HepG2 (cell line): ENCODE data around the gene CERS3. TPM values are rescaled to one million over a fixed set of nuclear protein-coding genes. Genes with fewer than 3 reads are reported as not detected.
A peak's percentile ranks its signal among the peaks of the same experiment; 100 is the strongest.

Experiments used
- ATAC-seq: fragments of 200-7000 bp; cut with Tn5 transposase; 3 replicates; pipeline ENCODE4 v1.9.1; 2020; ENCODE audit warnings: mild to moderate bottlenecking, moderate library complexity
- BruUV-seq: library from RNA; stranded (reverse); fragments of 400-500 nt; replicated peaks from 2 replicates; lab custom pipeline; 2021; lab: Mats Ljungman, UMichigan
- CTCF ChIA-PET: fragments of 300-600 bp; formaldehyde crosslinking; extraction: SDS; loops from one replicate; lab custom pipeline; 2021; ENCODE audit warnings: low total read pairs, inconsistent platforms, low intra/inter-chr PET ratio; lab: Yijun Ruan, JAX
- POLR2A ChIA-PET: fragments of 350-600 bp; sonication (Branson Sonifier 250); formaldehyde crosslinking; loops from one replicate; lab custom pipeline; 2020; ENCODE audit warnings: antibody characterized with exemption, inconsistent platforms; lab: Yijun Ruan, JAX
- DNase-seq: peaks from one replicate; pipeline ENCODE4 v3.0.0-alpha.2; 2015; ENCODE audit warnings: low spot score
- FAIRE-seq: peaks from 3 replicates; lab custom pipeline; 2011; peaks lifted over from hg19 to GRCh38; lab: Jason Lieb, UNC
- H2AFZ ChIP-seq: one replicate; pipeline ENCODE4 v1.6.1; 2011; ENCODE audit warnings: low read length, inconsistent platforms
- H3K27ac ChIP-seq: fragments of 300-600 bp; 3 replicates; pipeline ENCODE4 v1.8.0; 2011; ENCODE audit warnings: mixed run types, mild to moderate bottlenecking, mixed read lengths, low read length, inconsistent platforms; ENCODE audit not compliant: insufficient read depth; ENCODE audit errors: extremely low read length
- H3K27me3 ChIP-seq, 2 experiments: fragments of 200-600 bp in 1 of 2; 2 replicates in 1 of 2; 3 replicates in 1 of 2; pipeline versions ENCODE4 v1.6.0 to v1.8.0; 2011; ENCODE audit warnings: low read length in 2 of 2, mild to moderate bottlenecking in 2 of 2, moderate library complexity in 2 of 2, inconsistent platforms in 1 of 2; ENCODE audit not compliant: insufficient read depth in 2 of 2, control insufficient read depth in 1 of 2
- H3K36me3 ChIP-seq, 2 experiments: fragments of 200-600 bp in 1 of 2; replicated peaks in 1 of 2; 2 replicates in 1 of 2; 3 replicates in 1 of 2; pipeline versions ENCODE4 v1.5.1 to v1.8.0; 2011; ENCODE audit warnings: low read length in 2 of 2, inconsistent platforms in 1 of 2; ENCODE audit not compliant: insufficient read depth in 2 of 2, control insufficient read depth in 1 of 2
- H3K4me1 ChIP-seq: 2 replicates; pipeline ENCODE4 v1.5.1; 2012; ENCODE audit warnings: low read length, inconsistent platforms; ENCODE audit not compliant: insufficient read depth
- H3K4me2 ChIP-seq: 2 replicates; pipeline ENCODE4 v1.6.0; 2011; ENCODE audit warnings: low read depth, low read length, inconsistent platforms
- H3K4me3 ChIP-seq, 3 experiments: fragments of 200-600 bp in 1 of 3; sonication (generic), shearing (Covaris generic) in 1 of 3; replicated peaks in 1 of 3; 2 replicates each; pipeline ENCODE4 v1.5.1; 2011 to 2016; ENCODE audit warnings: low read length in 3 of 3, inconsistent platforms in 2 of 3, low read depth in 2 of 3, mild to moderate bottlenecking in 2 of 3, control low read depth in 1 of 3, mixed read lengths in 1 of 3; ENCODE audit not compliant: insufficient read depth in 1 of 3
- H3K79me2 ChIP-seq: one replicate; pipeline ENCODE4 v1.6.1; 2011; ENCODE audit warnings: low read length, inconsistent platforms; ENCODE audit not compliant: insufficient read depth
- H3K9ac ChIP-seq: 2 replicates; pipeline ENCODE4 v1.6.0; 2011; ENCODE audit warnings: mild to moderate bottlenecking, low read depth, low read length, inconsistent platforms; ENCODE audit not compliant: insufficient read depth
- H3K9me3 ChIP-seq: 2 replicates; pipeline ENCODE4 v1.5.1; 2012; ENCODE audit warnings: mild to moderate bottlenecking, low read length
- H4K20me1 ChIP-seq: 2 replicates; pipeline ENCODE4 v1.6.0; 2011; ENCODE audit warnings: inconsistent platforms, mild to moderate bottlenecking, low read length, moderate library complexity; ENCODE audit not compliant: insufficient read depth
- ELF1 ChIP-seq: sonication (generic); formaldehyde crosslinking; IDR thresholded peaks from 2 replicates; pipeline ENCODE4 v1.4.0; 2020; ENCODE audit warnings: missing genetic modification reagents
- HNF4A ChIP-seq: sonication (generic); formaldehyde crosslinking; IDR thresholded peaks from 2 replicates; pipeline ENCODE4 v1.4.0; 2020; ENCODE audit warnings: missing genetic modification reagents
- HOXD1 ChIP-seq: sonication (generic); formaldehyde crosslinking; IDR thresholded peaks from 2 replicates; pipeline ENCODE4 v1.5.0; 2020; ENCODE audit warnings: missing genetic modification reagents
- KLF16 ChIP-seq, 2 experiments: sonication (generic) in 1 of 2; formaldehyde crosslinking in 1 of 2; IDR thresholded peaks; 2 replicates each; pipeline versions ENCODE4 v1.6.1 to v1.8.0; 2016 to 2023; ENCODE audit warnings: missing genetic modification reagents in 2 of 2, missing compliant biosample characterization in 1 of 2
- MXD4 ChIP-seq: IDR thresholded peaks from 2 replicates; pipeline ENCODE4 v1.6.1; 2016; ENCODE audit warnings: mild to moderate bottlenecking, missing biosample characterization, missing genetic modification reagents
- NR1H2 ChIP-seq: sonication (generic); formaldehyde crosslinking; IDR thresholded peaks from 2 replicates; pipeline ENCODE4 v1.8.1; 2022; ENCODE audit warnings: low read depth, missing genetic modification reagents, borderline replicate concordance
- SCMH1 ChIP-seq: sonication (generic); formaldehyde crosslinking; IDR thresholded peaks from 2 replicates; pipeline ENCODE4 v1.9.0; 2021; ENCODE audit warnings: missing genetic modification reagents, mild to moderate bottlenecking, borderline replicate concordance
- SMARCC2 ChIP-seq: fragments of 450-650 bp; IDR thresholded peaks from 2 replicates; pipeline ENCODE4 v1.6.1; 2017; ENCODE audit warnings: antibody characterized with exemption, mild to moderate bottlenecking
- SOX13 ChIP-seq, 3 experiments: fragments of 450-650 bp in 1 of 3; sonication (generic) in 1 of 3; formaldehyde crosslinking in 1 of 3; IDR thresholded peaks in 2 of 3; conservative IDR thresholded peaks in 1 of 3; 2 replicates each; pipeline versions ENCODE4 v1.5.0 to v1.6.1; 2016 to 2020; ENCODE audit warnings: antibody characterized with exemption in 1 of 3, mild to moderate bottlenecking in 1 of 3, missing compliant biosample characterization in 1 of 3, missing genetic modification reagents in 1 of 3, moderate library complexity in 1 of 3
- TSC22D2 ChIP-seq: sonication (generic); formaldehyde crosslinking; IDR thresholded peaks from 2 replicates; pipeline ENCODE4 v1.5.1; 2020; ENCODE audit warnings: missing genetic modification reagents, mild to moderate bottlenecking, borderline replicate concordance
- YY1 ChIP-seq: IDR thresholded peaks from 2 replicates; pipeline ENCODE4 v1.6.1; 2011; ENCODE audit warnings: low read length, low read depth, moderate library complexity, mild to moderate bottlenecking; ENCODE audit not compliant: insufficient read depth, insufficient replicate concordance
- ZC3H4 ChIP-seq: sonication (generic); formaldehyde crosslinking; IDR thresholded peaks from 2 replicates; pipeline ENCODE4 v1.4.0; 2020; ENCODE audit warnings: missing genetic modification reagents, borderline replicate concordance
- ZNF597 ChIP-seq: sonication (generic); formaldehyde crosslinking; IDR thresholded peaks from 2 replicates; pipeline ENCODE4 v1.5.0; 2020; ENCODE audit warnings: missing genetic modification reagents
- ZUFSP ChIP-seq: sonication (generic); formaldehyde crosslinking; IDR thresholded peaks from 2 replicates; pipeline ENCODE4 v1.9.0; 2021; ENCODE audit warnings: missing genetic modification reagents, mild to moderate bottlenecking, borderline replicate concordance
- WGBS: methylation state at CpG from one replicate; pipeline ENCODE4 v1.1.6; 2017; ENCODE audit warnings: low lambda C conversion rate; 5-methylcytosine and 5-hydroxymethylcytosine counted together
- in situ Hi-C: cut with HindIII; loops from 2 replicates; pipeline ENCODE4 v1.10.0; 2017; ENCODE audit warnings: low pct_unique_long_range_greater_than_20kb; ENCODE audit not compliant: extremely low pct_ligation_motif_present
- intact Hi-C: fragments of 100-400 bp; cut with micrococcal nuclease; formaldehyde crosslinking; loops from one replicate; pipeline ENCODE4 v1.10.0; 2022; ENCODE audit not compliant: unreplicated experiment
- polyA plus RNA-seq, 8 experiments: library from polyadenylated mRNA; depleted of rRNA in 3 of 8; stranded (reverse) in 7 of 8; unstranded in 1 of 8; fragments of >200 nt; fragmentation: Illumina TruSeq in 4 of 8; extraction: Trizol in 4 of 8; gene quantifications; 2 replicates each; pipeline versions ENCODE4 v1.2.1 to v1.2.3, GENCODE V29; 2011 to 2016; ENCODE audit warnings: low read depth in 4 of 8, missing spikeins in 1 of 8, mixed read lengths in 1 of 8; ENCODE audit not compliant: insufficient read depth in 1 of 8
- total RNA-seq, 5 experiments: library from RNA; depleted of rRNA; stranded (reverse); fragments of >200 nt; fragmentation: Illumina TruSeq; extraction: Trizol; gene quantifications; 2 replicates each; pipeline ENCODE4 v1.2.3, GENCODE V29; 2016; ENCODE audit warnings: low read depth in 1 of 5
- TF ChIP-seq, protein P1 (sequence below): sonication (generic); formaldehyde crosslinking; IDR thresholded peaks from 2 replicates; pipeline ENCODE4 v1.5.0; 2020; ENCODE audit warnings: missing genetic modification reagents
- TF ChIP-seq, protein P2 (sequence below): sonication (generic); formaldehyde crosslinking; IDR thresholded peaks from 2 replicates; pipeline ENCODE4 v1.5.0; 2020; ENCODE audit warnings: mild to moderate bottlenecking, missing genetic modification reagents, borderline replicate concordance
- TF ChIP-seq, protein P3 (sequence below): IDR thresholded peaks from 2 replicates; pipeline ENCODE4 v1.6.1; 2018; ENCODE audit warnings: missing genetic modification reagents, mild to moderate bottlenecking, missing compliant biosample characterization

Gene CERS3
- total and polyA plus RNA-seq, 2 of the 13 experiments (the other 11 are each of a cell fraction or from before 2014, with no cell fraction given) = not detected

GRCh38 chr15:100384108-100384410 lies 144.7 kb downstream of the CERS3 start:
- peaks cover 0 to 3% of the 10 kb centered on the region in 2 experiments; a peak in 1 of 5 replicates for H3K27me3 ChIP-seq
- no peak overlapping the region for H3K27ac ChIP-seq
- H2AFZ ChIP-seq = no peak overlapping the region
- H3K36me3 ChIP-seq = no peaks in the 10 kb centered on the region
- H3K79me2 ChIP-seq = no peaks in the 10 kb centered on the region
- no peak overlapping the region for H3K9ac ChIP-seq
- ChIA-PET CTCF (interaction anchor here (0.8 to 3.5 kb wide), 4 partner anchors 32 to 592 kb away, joined by 3 to 41 read pairs (median 8); partner anchors contain the start of gene ADAMTS17), POLR2A (interaction anchor here (1.7 kb wide), 1 partner anchor 34 kb away, joined by 4 read pairs; no protein-coding TSS in a partner anchor)
- no peak for TF ChIP-seq SOX13 (IDR thresholded peaks at IDR 0.05)
- TF ChIP-seq SOX13 (CRISPR knock-in tag; conservative IDR thresholded peaks at IDR 0.05 in 1 of 2, IDR thresholded peaks at IDR 0.05 in 1 of 2) = no peak
- TF ChIP-seq SCMH1 (CRISPR knock-in tag) = no peak
- no peak for TF ChIP-seq ELF1 (CRISPR knock-in tag)
- no peak for TF ChIP-seq YY1
- no peak for TF ChIP-seq TSC22D2 (CRISPR knock-in tag)
- TF ChIP-seq ZUFSP (CRISPR knock-in tag) = no peak
- TF ChIP-seq NR1H2 (CRISPR knock-in tag) = no peak
- TF ChIP-seq SMARCC2 = no peak
- TF ChIP-seq, protein P1, sequence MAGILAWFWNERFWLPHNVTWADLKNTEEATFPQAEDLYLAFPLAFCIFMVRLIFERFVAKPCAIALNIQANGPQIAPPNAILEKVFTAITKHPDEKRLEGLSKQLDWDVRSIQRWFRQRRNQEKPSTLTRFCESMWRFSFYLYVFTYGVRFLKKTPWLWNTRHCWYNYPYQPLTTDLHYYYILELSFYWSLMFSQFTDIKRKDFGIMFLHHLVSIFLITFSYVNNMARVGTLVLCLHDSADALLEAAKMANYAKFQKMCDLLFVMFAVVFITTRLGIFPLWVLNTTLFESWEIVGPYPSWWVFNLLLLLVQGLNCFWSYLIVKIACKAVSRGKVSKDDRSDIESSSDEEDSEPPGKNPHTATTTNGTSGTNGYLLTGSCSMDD (CRISPR knock-in tag) = no peak
- TF ChIP-seq HOXD1 (CRISPR knock-in tag) = no peak
- no peak for TF ChIP-seq KLF16 (CRISPR knock-in tag; IDR thresholded peaks at IDR 0.05)
- TF ChIP-seq MXD4 (CRISPR knock-in tag) = no peak
- TF ChIP-seq ZC3H4 (CRISPR knock-in tag) = no peak
- TF ChIP-seq, protein P2, sequence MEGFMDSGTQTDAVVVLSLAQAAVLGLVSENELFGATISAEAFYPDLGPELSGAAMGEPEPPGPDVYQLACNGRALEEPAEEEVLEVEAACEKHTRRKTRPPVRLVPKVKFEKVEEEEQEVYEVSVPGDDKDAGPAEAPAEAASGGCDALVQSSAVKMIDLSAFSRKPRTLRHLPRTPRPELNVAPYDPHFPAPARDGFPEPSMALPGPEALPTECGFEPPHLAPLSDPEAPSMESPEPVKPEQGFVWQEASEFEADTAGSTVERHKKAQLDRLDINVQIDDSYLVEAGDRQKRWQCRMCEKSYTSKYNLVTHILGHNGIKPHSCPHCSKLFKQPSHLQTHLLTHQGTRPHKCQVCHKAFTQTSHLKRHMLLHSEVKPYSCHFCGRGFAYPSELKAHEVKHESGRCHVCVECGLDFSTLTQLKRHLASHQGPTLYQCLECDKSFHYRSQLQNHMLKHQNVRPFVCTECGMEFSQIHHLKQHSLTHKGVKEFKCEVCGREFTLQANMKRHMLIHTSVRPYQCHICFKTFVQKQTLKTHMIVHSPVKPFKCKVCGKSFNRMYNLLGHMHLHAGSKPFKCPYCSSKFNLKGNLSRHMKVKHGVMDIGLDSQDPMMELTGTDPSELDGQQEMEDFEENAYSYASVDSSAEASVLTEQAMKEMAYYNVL (CRISPR knock-in tag) = no peak
- TF ChIP-seq HNF4A (CRISPR knock-in tag) = no peak
- TF ChIP-seq, protein P3, sequence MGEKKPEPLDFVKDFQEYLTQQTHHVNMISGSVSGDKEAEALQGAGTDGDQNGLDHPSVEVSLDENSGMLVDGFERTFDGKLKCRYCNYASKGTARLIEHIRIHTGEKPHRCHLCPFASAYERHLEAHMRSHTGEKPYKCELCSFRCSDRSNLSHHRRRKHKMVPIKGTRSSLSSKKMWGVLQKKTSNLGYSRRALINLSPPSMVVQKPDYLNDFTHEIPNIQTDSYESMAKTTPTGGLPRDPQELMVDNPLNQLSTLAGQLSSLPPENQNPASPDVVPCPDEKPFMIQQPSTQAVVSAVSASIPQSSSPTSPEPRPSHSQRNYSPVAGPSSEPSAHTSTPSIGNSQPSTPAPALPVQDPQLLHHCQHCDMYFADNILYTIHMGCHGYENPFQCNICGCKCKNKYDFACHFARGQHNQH (CRISPR knock-in tag) = no peak
- TF ChIP-seq ZNF597 = no peak
- H3K9me3 ChIP-seq = no peaks in the 10 kb centered on the region
- no peak overlapping the region for H3K4me2 ChIP-seq
- WGBS = 38% methylated on average over 8 of the region's 10 CpGs
- in situ Hi-C loops (loop anchor here (10.0 kb wide), 1 partner anchor 49 kb away; no protein-coding TSS in a partner anchor), intact Hi-C loops (loop anchor here (5.0 kb wide), 2 partner anchors 42 to 592 kb away; partner anchors contain the start of gene ADAMTS17)
- FAIRE-seq (no peak), DNase-seq (no peak), ATAC-seq (peak; percentile 44)
- no peaks in the 10 kb centered on the region for H3K4me1 ChIP-seq
- H4K20me1 ChIP-seq = no peaks in the 10 kb centered on the region
- no peak overlapping the region for H3K4me3 ChIP-seq
- BruUV-seq = no TSS peak
